SIG-M5 treated with dmso at 0.1 percent for 504 hours (cell line): ENCODE data around the gene ITGAX.

Experiments
- DNase-seq: peaks from one replicate; lab custom pipeline; 2025; ENCODE audit not compliant: unreplicated experiment; lab: John Stamatoyannopoulos, UW

The ITGAX gene

GRCh38 chr16:31430380-31431052 lies 75.5 kb downstream of the ITGAX start:
- no peak for DNase-seq
